GM12878 (cell line): Measurements from ENCODE around the gene CLEC4M. TPM values are rescaled to one million over a fixed set of nuclear protein-coding genes. Genes with fewer than 3 reads are reported as not detected.
A peak's percentile ranks its signal among the peaks of the same experiment; 100 is the strongest.

Source experiments
- ATAC-seq: fragments of 200-7000 bp; cut with Tn5 transposase; 3 replicates; pipeline ENCODE4 v1.9.1; 2020; ENCODE audit warnings: mild to moderate bottlenecking, moderate library complexity
- BruUV-seq: library from RNA; stranded (reverse); fragments of 400-500 nt; replicated peaks from 2 replicates; lab custom pipeline; 2021; lab: Mats Ljungman, UMichigan
- CTCF ChIA-PET: fragments of 300-600 bp; sonication (Branson Sonifier 250); formaldehyde crosslinking; extraction: SDS; loops from one replicate; lab custom pipeline; 2021; ENCODE audit warnings: inconsistent platforms; lab: Yijun Ruan, JAX
- POLR2A ChIA-PET: fragments of 350-600 bp; formaldehyde crosslinking; extraction: SDS; loops from one replicate; lab custom pipeline; 2021; ENCODE audit warnings: inconsistent platforms; lab: Charles Lee
- RAD21 ChIA-PET: fragments of 300-600 bp; sonication (Branson Sonifier 250); formaldehyde crosslinking; loops from one replicate; lab custom pipeline; 2023; ENCODE audit warnings: antibody characterized with exemption; ENCODE audit not compliant: unreplicated experiment; lab: Charles Lee
- SMC1A ChIA-PET: fragments of 300-600 bp; sonication (Branson Sonifier 250); formaldehyde crosslinking; loops from one replicate; lab custom pipeline; 2023; ENCODE audit not compliant: unreplicated experiment, uncharacterized antibody; lab: Charles Lee
- DNase-seq: peaks from one replicate; pipeline ENCODE4 v3.0.0-alpha.2; 2011; ENCODE audit warnings: low read depth, low spot score
- FAIRE-seq: peaks from 3 replicates; lab custom pipeline; 2011; peaks lifted over from hg19 to GRCh38; lab: Jason Lieb, UNC
- H2AFZ ChIP-seq: 2 replicates; pipeline ENCODE4 v1.6.0; 2011; ENCODE audit warnings: low read depth, low read length, control low read depth; ENCODE audit not compliant: control insufficient read depth
- H3K27ac ChIP-seq: 2 replicates; pipeline ENCODE4 v1.5.1; 2011; ENCODE audit warnings: control low read depth; ENCODE audit not compliant: control insufficient read depth, insufficient read depth
- H3K27me3 ChIP-seq, 2 experiments: replicated peaks in 1 of 2; 2 replicates each; pipeline versions ENCODE4 v1.6.0 to v1.6.1; 2011; ENCODE audit warnings: low read length in 1 of 2; ENCODE audit not compliant: control insufficient read depth in 2 of 2, insufficient read depth in 2 of 2
- H3K36me3 ChIP-seq, 2 experiments: 2 replicates each; pipeline ENCODE4 v1.5.1; 2011; ENCODE audit warnings: low read length in 1 of 2; ENCODE audit not compliant: control insufficient read depth in 2 of 2, insufficient read depth in 2 of 2
- H3K4me1 ChIP-seq: 2 replicates; pipeline ENCODE4 v1.6.1; 2011; ENCODE audit warnings: mild to moderate bottlenecking, low read length, moderate library complexity, mixed read lengths; ENCODE audit not compliant: control insufficient read depth, insufficient read depth
- H3K4me2 ChIP-seq: 2 replicates; pipeline ENCODE4 v1.6.0; 2011; ENCODE audit warnings: control low read depth; ENCODE audit not compliant: control insufficient read depth, insufficient read depth
- H3K4me3 ChIP-seq: fragments of 200-600 bp; sonication (generic); 2 replicates; pipeline ENCODE4 v1.5.1; 2016
- H3K79me2 ChIP-seq: 2 replicates; pipeline ENCODE4 v1.6.0; 2011; ENCODE audit warnings: low read length; ENCODE audit not compliant: control insufficient read depth, insufficient read depth
- H3K9ac ChIP-seq: 2 replicates; pipeline ENCODE4 v1.8.0; 2011; ENCODE audit warnings: low read length, control low read depth, mixed read lengths; ENCODE audit not compliant: control insufficient read depth, insufficient read depth
- H3K9me3 ChIP-seq: replicated peaks from 3 replicates; pipeline ENCODE4 v1.5.1; 2011; ENCODE audit warnings: mild to moderate bottlenecking, low read length; ENCODE audit not compliant: control insufficient read depth, insufficient read depth
- H4K20me1 ChIP-seq: 2 replicates; pipeline ENCODE4 v1.6.0; 2011; ENCODE audit not compliant: control insufficient read depth, insufficient read depth
- NFYA ChIP-seq: IDR thresholded peaks from 2 replicates; pipeline ENCODE4 v1.6.1; 2011; ENCODE audit warnings: low read depth, mild to moderate bottlenecking, low read length, improper control_type of control experiment, borderline replicate concordance
- RB1 ChIP-seq: fragments of 450-650 bp; formaldehyde crosslinking; IDR thresholded peaks from 2 replicates; pipeline ENCODE4 v1.6.1; 2017; ENCODE audit warnings: mild to moderate bottlenecking, borderline replicate concordance
- WGBS: methylation state at CpG from one replicate; pipeline ENCODE4 v1.1.6; 2016; ENCODE audit warnings: low lambda C conversion rate; ENCODE audit not compliant: insufficient replicate concordance, insufficient coverage; ENCODE audit errors: missing lambda C conversion rate; 5-methylcytosine and 5-hydroxymethylcytosine counted together
- in situ Hi-C: fragments of 300-500 bp; cut with MboI; formaldehyde crosslinking; loops from 9 replicates; pipeline ENCODE4 v1.14.3; 2018; ENCODE audit warnings: mixed read lengths
- intact Hi-C: fragments of 100-400 bp; cut with micrococcal nuclease; formaldehyde crosslinking; loops from one replicate; pipeline ENCODE4 v1.14.2; 2022; ENCODE audit not compliant: unreplicated experiment
- polyA plus RNA-seq, 11 experiments: library from polyadenylated mRNA; depleted of rRNA in 4 of 11; unstranded in 6 of 11; stranded (reverse) in 5 of 11; fragments of >200 nt; fragmentation: Nextera tagmentation in 4 of 11; fragmentation: Illumina TruSeq in 1 of 11; extraction: Ambion mirVana in 4 of 11; extraction: Trizol in 1 of 11; gene quantifications; 1 replicate in 1 of 11; 2 replicates in 10 of 11; pipeline versions ENCODE4 v1.2.1 to v1.2.3, GENCODE V29; 2011 to 2016; ENCODE audit warnings: inconsistent platforms in 2 of 11, missing spikeins in 2 of 11, low read depth in 1 of 11
- total RNA-seq, 4 experiments: library from RNA; depleted of rRNA in 3 of 4; stranded (reverse); fragments of >200 nt in 3 of 4; fragmentation: Illumina TruSeq in 1 of 4; extraction: Trizol in 1 of 4; gene quantifications; 2 replicates each; pipeline versions ENCODE4 v1.2.1 to v1.2.3, GENCODE V29; 2013 to 2021
- TF ChIP-seq, protein P1 (sequence below), 3 experiments: IDR thresholded peaks in 2 of 3; conservative IDR thresholded peaks in 1 of 3; 2 replicates each; pipeline ENCODE4 v1.5.1; 2011; ENCODE audit warnings: low read depth in 3 of 3, low read length in 3 of 3, mild to moderate bottlenecking in 3 of 3, control low read depth in 2 of 3, moderate library complexity in 2 of 3, inconsistent platforms in 1 of 3, mixed read lengths in 1 of 3; ENCODE audit not compliant: control insufficient read depth in 2 of 3, insufficient read depth in 1 of 3; ENCODE audit errors: extremely low read depth in 1 of 3

The CLEC4M gene
- total and polyA plus RNA-seq, 10 of the 15 experiments (the other 5 are each of a cell fraction or from before 2014, with no cell fraction given), result 0.11 to 0.42 (median 0.25) TPM; not detected in 1

DNA sequence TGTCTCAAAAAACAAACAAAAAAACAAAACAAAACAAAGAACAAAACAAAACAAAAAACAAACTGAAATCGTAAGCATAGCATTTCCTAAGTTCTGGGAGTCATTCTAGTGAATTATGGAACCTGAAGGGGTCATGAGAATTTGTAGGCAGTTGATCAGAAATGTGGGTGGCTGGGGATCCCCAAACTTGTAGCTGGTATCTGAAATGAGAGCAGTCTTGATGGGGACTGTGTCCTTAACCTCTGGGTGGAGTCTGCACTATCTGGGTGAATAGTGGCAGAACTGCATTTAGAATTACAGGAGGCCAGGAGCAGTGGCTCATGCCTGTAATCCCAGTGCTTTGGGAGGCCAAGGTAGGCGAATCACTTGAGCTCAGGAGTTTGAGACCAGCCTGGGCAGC lies 37.3 kb upstream of the CLEC4M start:
- WGBS, result 26% methylated on average over 2 of the region's 2 CpGs

GRCh38 chr19:7729211-7729610 lies 33.8 kb upstream of the CLEC4M start:
- no peak for FAIRE-seq
- Histone ChIP-seq H3K4me3 (no peak overlapping the region), H3K36me3 (no peaks in the 10 kb centered on the region), H3K27ac (no peak overlapping the region), H3K9ac (no peak overlapping the region), H3K27me3 (peaks cover 4% of the 10 kb centered on the region in 2 experiments; a peak in 3 of 4 replicates), H3K79me2 (no peaks in the 10 kb centered on the region), H3K9me3 (no peaks in the 10 kb centered on the region; the same call in 2 of the 3 replicates), H2AFZ (no peak overlapping the region)
- WGBS, result 58% methylated on average over 16 of the region's 16 CpGs
- in situ Hi-C loops (no loop called here), intact Hi-C loops (no loop called here)
- CTCF ChIA-PET, result no interaction called here
- ATAC-seq, result peak; percentile 59
- POLR2A ChIA-PET, result no interaction called here
- BruUV-seq, result no TSS peak
- no peak for TF ChIP-seq RB1
- TF ChIP-seq, protein P1, sequence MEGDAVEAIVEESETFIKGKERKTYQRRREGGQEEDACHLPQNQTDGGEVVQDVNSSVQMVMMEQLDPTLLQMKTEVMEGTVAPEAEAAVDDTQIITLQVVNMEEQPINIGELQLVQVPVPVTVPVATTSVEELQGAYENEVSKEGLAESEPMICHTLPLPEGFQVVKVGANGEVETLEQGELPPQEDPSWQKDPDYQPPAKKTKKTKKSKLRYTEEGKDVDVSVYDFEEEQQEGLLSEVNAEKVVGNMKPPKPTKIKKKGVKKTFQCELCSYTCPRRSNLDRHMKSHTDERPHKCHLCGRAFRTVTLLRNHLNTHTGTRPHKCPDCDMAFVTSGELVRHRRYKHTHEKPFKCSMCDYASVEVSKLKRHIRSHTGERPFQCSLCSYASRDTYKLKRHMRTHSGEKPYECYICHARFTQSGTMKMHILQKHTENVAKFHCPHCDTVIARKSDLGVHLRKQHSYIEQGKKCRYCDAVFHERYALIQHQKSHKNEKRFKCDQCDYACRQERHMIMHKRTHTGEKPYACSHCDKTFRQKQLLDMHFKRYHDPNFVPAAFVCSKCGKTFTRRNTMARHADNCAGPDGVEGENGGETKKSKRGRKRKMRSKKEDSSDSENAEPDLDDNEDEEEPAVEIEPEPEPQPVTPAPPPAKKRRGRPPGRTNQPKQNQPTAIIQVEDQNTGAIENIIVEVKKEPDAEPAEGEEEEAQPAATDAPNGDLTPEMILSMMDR (IDR thresholded peaks at IDR 0.05 in 2 of 3, conservative IDR thresholded peaks at IDR 0.05 in 1 of 3; ENCODE audit: control insufficient read depth in 2 of 3, extremely low read depth in 1 of 3, insufficient read depth in 1 of 3, low read depth in 3 of 3, low read length in 3 of 3), result peak in 1 of 3 experiments; percentile 4; a peak in 1 of 6 replicates
- TF ChIP-seq, all 136 proteins: peak for 1
- Histone ChIP-seq H3K4me2 (no peak overlapping the region), H4K20me1 (no peaks in the 10 kb centered on the region), H3K4me1 (no peaks in the 10 kb centered on the region; the same call in none of the 2 replicates)
- ChIA-PET RAD21 (interaction anchor here (0.8 to 1.2 kb wide), 2 partner anchors 48 to 71 kb away, joined by 3 read pairs; partner anchors contain the start of gene TRAPPC5), SMC1A (interaction anchor here (1.0 kb wide), 1 partner anchor 38 kb away, joined by 4 read pairs; no protein-coding TSS in a partner anchor)
- DNase-seq, result no peak

More for the DNA sequence above, 37.3 kb upstream of the CLEC4M start:
- no peaks in the 10 kb centered on the region for H4K20me1 ChIP-seq
- H3K36me3 ChIP-seq, result no peaks in the 10 kb centered on the region
- H2AFZ ChIP-seq, result no peak overlapping the region
- no peak overlapping the region; the same call in 1 of the 2 replicates for H3K27ac ChIP-seq
- RAD21 ChIA-PET, result interaction anchor here (2.4 kb wide), 1 partner anchor 20 kb away, joined by 8 read pairs; no protein-coding TSS in a partner anchor
- H3K4me2 ChIP-seq, result no peak overlapping the region
- in situ Hi-C loops (no loop called here), intact Hi-C loops (no loop called here)
- CTCF ChIA-PET, result interaction anchor here (0.6 to 4.6 kb wide), 4 partner anchors 11 to 74 kb away, joined by 3 to 17 read pairs (median 4); no protein-coding TSS in a partner anchor
- BruUV-seq, result no TSS peak
- ATAC-seq, result no peak
- H3K4me3 ChIP-seq, result no peak overlapping the region
- no peak for FAIRE-seq
- H3K27me3 ChIP-seq, result peaks cover 4% of the 10 kb centered on the region in 2 experiments; a peak in 2 of 4 replicates
- POLR2A ChIA-PET, result interaction anchor here (0.7 to 1.5 kb wide), 3 partner anchors 13 to 30 kb away, joined by 3 to 7 read pairs (median 3); no protein-coding TSS in a partner anchor
- peaks cover 9% of the 10 kb centered on the region for H3K4me1 ChIP-seq
- SMC1A ChIA-PET, result interaction anchor here (1.1 to 1.6 kb wide), 2 partner anchors 10 to 45 kb away, joined by 3 to 4 read pairs; partner anchors contain the start of gene TRAPPC5
- DNase-seq, result no peak
- H3K9ac ChIP-seq, result no peak overlapping the region
- TF ChIP-seq NFYA, result no peak
- no peaks in the 10 kb centered on the region; the same call in 2 of the 3 replicates for H3K9me3 ChIP-seq
- no peaks in the 10 kb centered on the region for H3K79me2 ChIP-seq
